K562 (cell line): Measurements from ENCODE around the gene SERPINA10. TPM values are rescaled to one million over a fixed set of nuclear protein-coding genes. Genes with fewer than 3 reads are reported as not detected.

Source experiments
- ATAC-seq: fragments of 200-7000 bp; cut with Tn5 transposase; 3 replicates; pipeline ENCODE4 v1.9.1; 2020; ENCODE audit warnings: moderate library complexity
- BruUV-seq: library from RNA; stranded (reverse); fragments of 400-500 nt; replicated peaks from 2 replicates; lab custom pipeline; 2021; lab: Mats Ljungman, UMichigan
- CTCF ChIA-PET: fragments of 300-600 bp; formaldehyde crosslinking; extraction: SDS; loops from one replicate; lab custom pipeline; 2021; ENCODE audit warnings: low intra/inter-chr PET ratio; lab: Yijun Ruan, JAX
- POLR2A ChIA-PET: fragments of 300-600, 350-650 bp; sonication (Branson Sonifier 250); formaldehyde crosslinking; extraction: SDS; loops from one replicate; lab custom pipeline; 2021; ENCODE audit warnings: antibody characterized with exemption, inconsistent platforms; lab: Yijun Ruan, JAX
- DNase-seq, 4 experiments: peaks; one replicate each; pipeline versions ENCODE4 v3.0.0 to v3.0.0-alpha.2; 2011 to 2018; ENCODE audit warnings: low spot score in 3 of 4, mixed read lengths in 3 of 4; ENCODE audit errors: extremely low read depth in 1 of 4
- FAIRE-seq: peaks from 2 replicates; lab custom pipeline; 2011; peaks lifted over from hg19 to GRCh38; lab: Jason Lieb, UNC
- H2AFZ ChIP-seq: 2 replicates; pipeline ENCODE4 v1.6.0; 2011; ENCODE audit warnings: low read depth, low read length, control low read depth, inconsistent platforms
- H3K27ac ChIP-seq: fragments of 200-600 bp; 3 replicates; pipeline ENCODE4 v1.8.0; 2011; ENCODE audit warnings: low read depth, mild to moderate bottlenecking, control low read depth, inconsistent platforms, low read length, moderate library complexity, mixed read lengths; ENCODE audit errors: extremely low read depth
- H3K27me3 ChIP-seq, 2 experiments: fragments of 300-600 bp in 1 of 2; 2 replicates in 1 of 2; 3 replicates in 1 of 2; pipeline versions ENCODE4 v1.6.0 to v1.8.0; 2011; ENCODE audit warnings: inconsistent platforms in 2 of 2, low read length in 2 of 2, mild to moderate bottlenecking in 1 of 2, mixed read lengths in 1 of 2, moderate library complexity in 1 of 2; ENCODE audit not compliant: control insufficient read depth in 2 of 2, insufficient read depth in 2 of 2
- H3K36me3 ChIP-seq: fragments of 300-600 bp; 3 replicates; pipeline ENCODE4 v1.8.0; 2011; ENCODE audit warnings: mild to moderate bottlenecking, low read length, inconsistent platforms; ENCODE audit not compliant: control insufficient read depth, insufficient read depth
- H3K4me1 ChIP-seq, 2 experiments: fragments of 200-600 bp in 1 of 2; replicated peaks in 1 of 2; 2 replicates in 1 of 2; 3 replicates in 1 of 2; pipeline versions ENCODE4 v1.5.1 to v1.8.0; 2011; ENCODE audit warnings: inconsistent platforms in 2 of 2, low read length in 2 of 2, mild to moderate bottlenecking in 1 of 2, mixed read lengths in 1 of 2, moderate library complexity in 1 of 2; ENCODE audit not compliant: control insufficient read depth in 2 of 2, insufficient read depth in 2 of 2
- H3K4me2 ChIP-seq: 2 replicates; pipeline ENCODE4 v1.6.1; 2011; ENCODE audit warnings: low read length, control low read depth, inconsistent platforms, mixed read lengths; ENCODE audit not compliant: insufficient read depth
- H3K4me3 ChIP-seq: fragments of 200-600 bp; sonication (generic), shearing (Covaris generic); 2 replicates; pipeline ENCODE4 v1.5.1; 2016; ENCODE audit warnings: control low read depth, inconsistent platforms
- H3K79me2 ChIP-seq: fragments of 200-600 bp; 3 replicates; pipeline ENCODE4 v1.8.0; 2011; ENCODE audit warnings: low read length, inconsistent platforms; ENCODE audit not compliant: control insufficient read depth, insufficient read depth
- H3K9ac ChIP-seq, 2 experiments: 2 replicates each; pipeline versions ENCODE4 v1.6.0 to v1.6.1; 2011; ENCODE audit warnings: low read depth in 2 of 2, low read length in 2 of 2, control low read depth in 1 of 2, inconsistent platforms in 1 of 2, mild to moderate bottlenecking in 1 of 2, mixed read lengths in 1 of 2; ENCODE audit not compliant: insufficient read depth in 1 of 2
- H3K9me1 ChIP-seq: one replicate; pipeline ENCODE4 v1.6.0; 2011; ENCODE audit warnings: inconsistent platforms, mild to moderate bottlenecking, low read length, moderate library complexity; ENCODE audit not compliant: control insufficient read depth, insufficient read depth
- H3K9me3 ChIP-seq: replicated peaks from 2 replicates; pipeline ENCODE4 v1.5.1; 2011; ENCODE audit warnings: low read depth, low read length, inconsistent platforms; ENCODE audit not compliant: control insufficient read depth, insufficient read depth
- H4K20me1 ChIP-seq: replicated peaks from 2 replicates; pipeline ENCODE4 v1.6.1; 2011; ENCODE audit warnings: low read length, inconsistent platforms, mixed read lengths; ENCODE audit not compliant: control insufficient read depth, insufficient read depth
- ARID1B ChIP-seq: fragments of 450-650 bp; IDR thresholded peaks from 2 replicates; pipeline ENCODE4 v1.6.1; 2016; ENCODE audit warnings: antibody characterized with exemption, mild to moderate bottlenecking, inconsistent platforms
- CBX8 ChIP-seq: fragments of 200-600 bp; sonication (generic); IDR thresholded peaks from 2 replicates; pipeline ENCODE4 v1.6.1; 2012; ENCODE audit warnings: borderline replicate concordance, mixed run types, low read depth, mild to moderate bottlenecking, moderate library complexity, mixed read lengths, low read length, control low read depth, inconsistent platforms; ENCODE audit not compliant: poor library complexity, severe bottlenecking; ENCODE audit errors: extremely low read depth
- DDX20 ChIP-seq: fragments of 450-650 bp; IDR thresholded peaks from 2 replicates; pipeline ENCODE4 v1.6.1; 2016; ENCODE audit warnings: missing genetic modification characterization, low read depth, mild to moderate bottlenecking, missing compliant biosample characterization, moderate library complexity
- L3MBTL2 ChIP-seq: fragments of 450-650 bp; IDR thresholded peaks from 2 replicates; pipeline ENCODE4 v1.6.1; 2016; ENCODE audit warnings: mild to moderate bottlenecking, moderate library complexity
- MYNN ChIP-seq, 2 experiments: sonication (generic); formaldehyde crosslinking in 1 of 2; IDR thresholded peaks; 2 replicates each; pipeline versions ENCODE4 v1.5.0 to v1.6.1; 2016 to 2020; ENCODE audit warnings: antibody characterized with exemption in 1 of 2, missing genetic modification reagents in 1 of 2
- ZNF311 ChIP-seq: fragments of 250-450 bp; sonication (Bioruptor Pico); IDR thresholded peaks from 2 replicates; pipeline ENCODE4 v1.4.0; 2020; ENCODE audit warnings: mild to moderate bottlenecking, moderate library complexity
- WGBS: fragments of 100-300 bp; shearing (Covaris generic); methylation state at CpG from one replicate; pipeline ENCODE4 v1.1.6; 2016; ENCODE audit warnings: low coverage, mixed read lengths; ENCODE audit not compliant: insufficient coverage; ENCODE audit errors: missing lambda C conversion rate; 5-methylcytosine and 5-hydroxymethylcytosine counted together
- in situ Hi-C: fragments of 300-500 bp; cut with MboI; formaldehyde crosslinking; loops from 4 replicates; pipeline ENCODE4 v1.15.0; 2018; ENCODE audit warnings: inconsistent platforms, mixed read lengths
- intact Hi-C: fragments of 100-400 bp; cut with micrococcal nuclease; formaldehyde crosslinking; loops from 2 replicates; pipeline ENCODE4 v1.14.2; 2022
- polyA plus RNA-seq, 8 experiments: library from polyadenylated mRNA; depleted of rRNA in 4 of 8; stranded (reverse) in 5 of 8; unstranded in 3 of 8; fragments of >200 nt; fragmentation: Nextera tagmentation in 2 of 8; fragmentation: Illumina TruSeq in 1 of 8; extraction: Ambion mirVana in 2 of 8; extraction: Trizol in 1 of 8; gene quantifications; 2 replicates each; pipeline versions ENCODE4 v1.2.1 to v1.2.3, GENCODE V29; 2011 to 2014; ENCODE audit warnings: inconsistent platforms in 1 of 8, missing spikeins in 1 of 8
- total RNA-seq, 7 experiments: library from RNA; depleted of rRNA in 6 of 7; stranded (reverse); fragments of >200 nt in 6 of 7; fragmentation: Illumina TruSeq in 2 of 7; extraction: Trizol in 2 of 7; gene quantifications; 2 replicates each; pipeline versions ENCODE4 v1.2.1 to v1.2.3, GENCODE V29; 2011 to 2021; ENCODE audit warnings: low replicate concordance in 1 of 7
- TF ChIP-seq, protein P1 (sequence below): fragments of 450-650 bp; formaldehyde crosslinking; IDR thresholded peaks from 2 replicates; pipeline ENCODE4 v1.4.0; 2020; ENCODE audit warnings: mild to moderate bottlenecking, moderate library complexity
- TF ChIP-seq, protein P2 (sequence below), 3 experiments: IDR thresholded peaks in 2 of 3; conservative IDR thresholded peaks in 1 of 3; 2 replicates each; pipeline ENCODE4 v1.5.1; 2011 to 2012; ENCODE audit warnings: low read length in 3 of 3, mild to moderate bottlenecking in 3 of 3, control low read depth in 2 of 3, improper control_type of control experiment in 1 of 3, inconsistent platforms in 1 of 3, low read depth in 1 of 3, mixed read lengths in 1 of 3, moderate library complexity in 1 of 3; ENCODE audit not compliant: insufficient read depth in 2 of 3
- TF ChIP-seq, protein P3 (sequence below): fragments of 250-450 bp; sonication (Bioruptor Pico); IDR thresholded peaks from 2 replicates; pipeline ENCODE4 v1.9.0; 2021; ENCODE audit warnings: mild to moderate bottlenecking, inconsistent platforms
- TF ChIP-seq, protein P4 (sequence below): fragments of 150-350 bp; conservative IDR thresholded peaks from 2 replicates; pipeline ENCODE4 v1.6.1; 2014; ENCODE audit warnings: low read length

SERPINA10 gene
- total and polyA plus RNA-seq, 9 of the 15 experiments (the other 6 are each of a cell fraction or from before 2014, with no cell fraction given): not detected

DNA sequence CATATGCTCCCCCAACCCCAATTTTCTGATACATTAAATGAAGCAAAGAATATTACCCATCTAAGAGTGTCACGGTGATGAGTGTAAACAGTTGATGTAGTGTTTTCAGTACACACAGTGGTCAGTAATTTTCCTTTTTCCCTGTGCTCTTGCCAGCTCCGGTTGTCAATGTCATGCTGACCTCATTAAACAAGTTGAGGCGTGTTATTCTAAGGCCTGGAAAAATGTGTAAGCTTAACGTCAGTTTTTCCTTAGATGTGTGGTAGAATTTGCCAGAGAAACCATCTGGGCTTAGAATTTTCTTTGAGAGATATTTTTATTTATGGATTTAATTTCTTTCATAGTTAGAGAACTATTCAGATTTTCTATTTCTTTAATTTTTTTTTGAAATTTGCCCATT, 41.8 kb upstream of the SERPINA10 start:
- Histone ChIP-seq H3K36me3 (no peaks in the 10 kb centered on the region), H3K27ac (no peak overlapping the region), H3K9ac (no peak overlapping the region), H3K27me3 (no peaks in the 10 kb centered on the region), H3K4me3 (no peak overlapping the region), H3K4me2 (no peak overlapping the region), H3K9me3 (no peaks in the 10 kb centered on the region), H3K4me1 (no peaks in the 10 kb centered on the region), H3K9me1 (no peaks in the 10 kb centered on the region)
- ChIA-PET POLR2A (interaction anchor here (0.6 to 1.0 kb wide), 2 partner anchors 21 to 597 kb away, joined by 5 read pairs; no protein-coding TSS in a partner anchor), CTCF (no interaction called here)
- WGBS: 0% methylated on average over 4 of the region's 4 CpGs
- DNase-seq (no peak), ATAC-seq (no peak)
- in situ Hi-C loops: no loop called here
- TF ChIP-seq, protein P1, sequence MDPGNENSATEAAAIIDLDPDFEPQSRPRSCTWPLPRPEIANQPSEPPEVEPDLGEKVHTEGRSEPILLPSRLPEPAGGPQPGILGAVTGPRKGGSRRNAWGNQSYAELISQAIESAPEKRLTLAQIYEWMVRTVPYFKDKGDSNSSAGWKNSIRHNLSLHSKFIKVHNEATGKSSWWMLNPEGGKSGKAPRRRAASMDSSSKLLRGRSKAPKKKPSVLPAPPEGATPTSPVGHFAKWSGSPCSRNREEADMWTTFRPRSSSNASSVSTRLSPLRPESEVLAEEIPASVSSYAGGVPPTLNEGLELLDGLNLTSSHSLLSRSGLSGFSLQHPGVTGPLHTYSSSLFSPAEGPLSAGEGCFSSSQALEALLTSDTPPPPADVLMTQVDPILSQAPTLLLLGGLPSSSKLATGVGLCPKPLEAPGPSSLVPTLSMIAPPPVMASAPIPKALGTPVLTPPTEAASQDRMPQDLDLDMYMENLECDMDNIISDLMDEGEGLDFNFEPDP (CRISPR knock-in tag): no peak
- TF ChIP-seq, protein P2, sequence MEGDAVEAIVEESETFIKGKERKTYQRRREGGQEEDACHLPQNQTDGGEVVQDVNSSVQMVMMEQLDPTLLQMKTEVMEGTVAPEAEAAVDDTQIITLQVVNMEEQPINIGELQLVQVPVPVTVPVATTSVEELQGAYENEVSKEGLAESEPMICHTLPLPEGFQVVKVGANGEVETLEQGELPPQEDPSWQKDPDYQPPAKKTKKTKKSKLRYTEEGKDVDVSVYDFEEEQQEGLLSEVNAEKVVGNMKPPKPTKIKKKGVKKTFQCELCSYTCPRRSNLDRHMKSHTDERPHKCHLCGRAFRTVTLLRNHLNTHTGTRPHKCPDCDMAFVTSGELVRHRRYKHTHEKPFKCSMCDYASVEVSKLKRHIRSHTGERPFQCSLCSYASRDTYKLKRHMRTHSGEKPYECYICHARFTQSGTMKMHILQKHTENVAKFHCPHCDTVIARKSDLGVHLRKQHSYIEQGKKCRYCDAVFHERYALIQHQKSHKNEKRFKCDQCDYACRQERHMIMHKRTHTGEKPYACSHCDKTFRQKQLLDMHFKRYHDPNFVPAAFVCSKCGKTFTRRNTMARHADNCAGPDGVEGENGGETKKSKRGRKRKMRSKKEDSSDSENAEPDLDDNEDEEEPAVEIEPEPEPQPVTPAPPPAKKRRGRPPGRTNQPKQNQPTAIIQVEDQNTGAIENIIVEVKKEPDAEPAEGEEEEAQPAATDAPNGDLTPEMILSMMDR (IDR thresholded peaks at IDR 0.05 in 2 of 3, conservative IDR thresholded peaks at IDR 0.05 in 1 of 3; ENCODE audit: insufficient read depth in 2 of 3, low read depth in 1 of 3, low read length in 3 of 3): no peak
- TF ChIP-seq MYNN (IDR thresholded peaks at IDR 0.05): no peak
- TF ChIP-seq MYNN (CRISPR knock-in tag; IDR thresholded peaks at IDR 0.05): no peak
- no peak for TF ChIP-seq L3MBTL2
- no peak for TF ChIP-seq CBX8
- TF ChIP-seq DDX20 (tag): no peak
- TF ChIP-seq ARID1B: no peak
- TF ChIP-seq, protein P3, sequence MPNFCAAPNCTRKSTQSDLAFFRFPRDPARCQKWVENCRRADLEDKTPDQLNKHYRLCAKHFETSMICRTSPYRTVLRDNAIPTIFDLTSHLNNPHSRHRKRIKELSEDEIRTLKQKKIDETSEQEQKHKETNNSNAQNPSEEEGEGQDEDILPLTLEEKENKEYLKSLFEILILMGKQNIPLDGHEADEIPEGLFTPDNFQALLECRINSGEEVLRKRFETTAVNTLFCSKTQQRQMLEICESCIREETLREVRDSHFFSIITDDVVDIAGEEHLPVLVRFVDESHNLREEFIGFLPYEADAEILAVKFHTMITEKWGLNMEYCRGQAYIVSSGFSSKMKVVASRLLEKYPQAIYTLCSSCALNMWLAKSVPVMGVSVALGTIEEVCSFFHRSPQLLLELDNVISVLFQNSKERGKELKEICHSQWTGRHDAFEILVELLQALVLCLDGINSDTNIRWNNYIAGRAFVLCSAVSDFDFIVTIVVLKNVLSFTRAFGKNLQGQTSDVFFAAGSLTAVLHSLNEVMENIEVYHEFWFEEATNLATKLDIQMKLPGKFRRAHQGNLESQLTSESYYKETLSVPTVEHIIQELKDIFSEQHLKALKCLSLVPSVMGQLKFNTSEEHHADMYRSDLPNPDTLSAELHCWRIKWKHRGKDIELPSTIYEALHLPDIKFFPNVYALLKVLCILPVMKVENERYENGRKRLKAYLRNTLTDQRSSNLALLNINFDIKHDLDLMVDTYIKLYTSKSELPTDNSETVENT (CRISPR knock-in tag): no peak
- TF ChIP-seq ZNF311 (CRISPR knock-in tag): no peak
- TF ChIP-seq, protein P4, sequence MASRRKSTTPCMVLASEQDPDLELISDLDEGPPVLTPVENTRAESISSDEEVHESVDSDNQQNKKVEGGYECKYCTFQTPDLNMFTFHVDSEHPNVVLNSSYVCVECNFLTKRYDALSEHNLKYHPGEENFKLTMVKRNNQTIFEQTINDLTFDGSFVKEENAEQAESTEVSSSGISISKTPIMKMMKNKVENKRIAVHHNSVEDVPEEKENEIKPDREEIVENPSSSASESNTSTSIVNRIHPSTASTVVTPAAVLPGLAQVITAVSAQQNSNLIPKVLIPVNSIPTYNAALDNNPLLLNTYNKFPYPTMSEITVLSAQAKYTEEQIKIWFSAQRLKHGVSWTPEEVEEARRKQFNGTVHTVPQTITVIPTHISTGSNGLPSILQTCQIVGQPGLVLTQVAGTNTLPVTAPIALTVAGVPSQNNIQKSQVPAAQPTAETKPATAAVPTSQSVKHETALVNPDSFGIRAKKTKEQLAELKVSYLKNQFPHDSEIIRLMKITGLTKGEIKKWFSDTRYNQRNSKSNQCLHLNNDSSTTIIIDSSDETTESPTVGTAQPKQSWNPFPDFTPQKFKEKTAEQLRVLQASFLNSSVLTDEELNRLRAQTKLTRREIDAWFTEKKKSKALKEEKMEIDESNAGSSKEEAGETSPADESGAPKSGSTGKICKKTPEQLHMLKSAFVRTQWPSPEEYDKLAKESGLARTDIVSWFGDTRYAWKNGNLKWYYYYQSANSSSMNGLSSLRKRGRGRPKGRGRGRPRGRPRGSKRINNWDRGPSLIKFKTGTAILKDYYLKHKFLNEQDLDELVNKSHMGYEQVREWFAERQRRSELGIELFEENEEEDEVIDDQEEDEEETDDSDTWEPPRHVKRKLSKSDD: no peak
- TF ChIP-seq, all 486 proteins: peak for 0
- no peak for FAIRE-seq
- no peak overlapping the region for H2AFZ ChIP-seq
- intact Hi-C loops: no loop called here
- no peaks in the 10 kb centered on the region for H3K79me2 ChIP-seq
- no TSS peak for BruUV-seq
- H4K20me1 ChIP-seq: no peaks in the 10 kb centered on the region
